Suppressor macrophage treated with lipopolysaccharide for 1 hour (primary cell): ENCODE measurements around the gene LRP1B.
"Not testable (repeated sequence)": the region's sequence is repeated elsewhere in the genome, so short reads cannot be mapped to it uniquely, and the experiment has no call there.

ENCODE experiments used
- DNase-seq, 3 donors: peaks; one replicate each; pipeline ENCODE4 v3.0.0-alpha.2; 2020 to 2022

The LRP1B gene

GRCh38 chr2:142100970-142101369 is 29.8 kb downstream of the LRP1B start:
- DNase-seq: no peak

DNA sequence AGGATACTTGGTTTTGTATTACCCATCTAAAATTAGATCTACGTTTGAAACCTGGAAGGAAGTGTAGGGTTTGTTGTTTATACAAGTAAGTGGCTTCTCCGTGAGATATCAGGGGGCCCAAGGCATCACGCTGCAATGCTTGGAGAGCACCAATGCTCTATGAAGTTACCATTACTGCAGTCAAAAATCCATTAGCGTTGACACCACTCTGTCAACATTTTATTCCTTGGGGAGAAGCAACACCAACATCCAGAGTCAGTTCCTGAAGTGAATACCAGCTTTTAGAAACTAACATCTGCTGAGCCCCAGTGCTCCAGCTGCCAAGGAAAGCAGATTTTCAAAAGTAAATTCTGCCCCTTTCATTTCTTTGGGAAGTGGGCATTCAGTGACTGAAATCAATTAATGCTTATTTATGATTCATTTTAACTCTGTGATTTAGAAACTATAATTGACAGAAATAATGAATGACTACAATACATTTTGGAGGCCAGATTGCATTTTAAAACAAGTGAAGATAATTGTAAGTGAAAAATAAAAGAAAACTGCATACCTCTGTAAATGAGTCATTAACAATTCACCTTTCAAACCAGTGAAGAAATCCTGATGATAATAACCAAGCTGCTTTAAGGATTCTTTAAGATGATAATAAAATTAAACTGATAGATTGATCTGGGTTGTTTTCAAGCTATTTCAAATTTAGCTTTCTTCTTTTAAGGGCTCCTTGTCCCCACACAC is 30.5 kb downstream of the LRP1B start:
- DNase-seq: no peak

GRCh38 chr2:142097711-142098110 is 33.1 kb downstream of the LRP1B start:
- no peak for DNase-seq

- DNase-seq: no peak
These were observed 35.2 kb downstream of the LRP1B start for GRCh38 chr2:142095647-142096046.

DNA sequence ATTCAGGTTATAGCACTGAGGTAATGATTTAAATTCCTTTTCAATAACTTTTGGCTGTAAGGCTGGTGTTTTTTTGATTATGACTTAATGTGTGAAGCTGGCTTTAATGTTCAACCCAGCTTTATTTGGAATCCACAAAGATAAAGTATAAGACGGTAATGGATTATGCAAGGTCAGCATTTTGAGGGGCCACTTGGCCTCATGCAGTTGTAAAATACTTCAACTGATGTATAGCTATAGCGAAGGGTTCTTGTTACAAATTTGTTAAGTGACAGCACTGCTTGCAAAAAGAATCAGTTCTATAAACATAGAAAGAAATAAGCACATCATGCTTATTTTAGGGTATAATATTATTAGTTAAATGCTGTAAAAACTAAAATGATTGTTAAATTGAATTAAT is 36.6 kb downstream of the LRP1B start:
- DNase-seq: no peak

GRCh38 chr2:142088058-142088568 is 42.7 kb downstream of the LRP1B start:
- DNase-seq: no peak

DNA sequence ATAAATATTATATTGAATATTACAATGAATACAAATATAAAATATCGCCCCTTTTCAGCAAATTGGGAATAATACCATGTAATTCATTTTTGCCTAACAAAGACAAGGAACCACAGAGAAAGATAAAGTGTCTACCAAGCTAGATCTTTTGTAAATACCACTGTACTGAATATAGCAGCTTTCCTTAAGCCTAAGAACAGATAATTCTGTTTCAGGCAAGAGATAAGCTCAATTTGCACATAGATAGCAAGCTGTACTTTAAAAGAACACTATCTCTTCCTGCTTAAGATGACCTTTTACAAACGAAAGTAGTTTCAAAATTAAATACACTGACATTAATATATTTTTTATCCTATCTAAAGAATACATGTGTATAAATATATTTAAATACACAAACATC is 43.2 kb downstream of the LRP1B start:
- DNase-seq: not testable (repeated sequence)

GRCh38 chr2:142082368-142082767 is 48.4 kb downstream of the LRP1B start:
- DNase-seq: no peak

DNA sequence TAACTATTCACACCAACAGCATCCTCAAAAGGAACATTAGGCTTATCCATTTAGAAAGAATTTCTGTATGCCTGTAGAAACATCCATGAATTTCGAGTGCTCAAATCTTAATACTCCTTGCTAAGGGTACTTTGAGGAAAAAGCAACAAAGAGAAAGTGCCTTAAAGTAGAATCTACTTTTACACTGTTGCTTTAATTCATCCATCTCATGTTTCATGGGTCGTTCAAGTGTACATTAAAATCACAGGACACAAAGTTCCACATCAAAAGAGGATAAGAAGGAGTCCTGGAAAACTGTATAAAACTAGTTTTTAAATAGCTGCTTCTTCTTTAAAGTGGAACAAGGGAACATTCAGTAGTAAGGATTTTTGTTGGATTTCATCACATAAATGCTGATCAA is 54.5 kb downstream of the LRP1B start:
- DNase-seq: no peak

GRCh38 chr2:142075826-142076225 is 55.0 kb downstream of the LRP1B start:
- DNase-seq: no peak

- no peak for DNase-seq
These were observed 61.4 kb downstream of the LRP1B start for GRCh38 chr2:142069251-142069888.

DNA sequence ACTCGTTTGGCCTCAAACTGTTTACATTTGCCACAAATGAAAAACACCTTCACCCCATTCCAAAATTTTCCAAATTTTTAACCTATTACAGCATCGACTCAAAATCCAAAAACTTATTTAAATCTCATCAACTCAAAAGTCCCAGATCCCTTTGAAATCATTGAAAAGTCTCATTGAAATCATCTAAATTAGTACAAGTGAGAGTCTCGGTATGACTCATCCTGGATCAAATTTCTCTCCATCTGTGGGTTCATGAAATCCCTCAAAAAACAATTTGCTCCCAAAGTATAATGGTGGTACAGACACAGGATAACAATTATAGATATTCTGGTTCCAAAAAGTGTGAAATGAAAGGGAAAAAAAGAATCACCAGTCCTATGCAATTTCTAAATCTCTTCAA is 65.1 kb downstream of the LRP1B start:
- DNase-seq: no peak

DNA sequence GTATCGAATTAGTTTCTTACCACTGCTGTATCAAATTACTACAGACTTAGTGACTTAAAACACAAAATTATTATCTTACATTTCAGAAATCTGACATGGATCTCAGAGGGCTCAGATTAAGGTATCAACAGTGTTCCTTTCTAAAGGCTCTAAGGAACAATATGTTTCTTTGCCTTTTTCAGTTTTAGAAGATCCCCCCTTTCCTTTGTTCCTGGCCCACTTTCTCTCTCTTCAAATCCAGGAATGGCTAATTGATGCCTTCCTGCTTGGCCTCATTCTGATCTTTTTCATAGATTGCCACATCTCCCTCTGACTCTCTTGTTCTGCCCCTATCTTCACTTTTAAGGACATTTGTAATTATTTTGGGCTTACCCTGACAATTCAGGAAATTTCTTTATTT is 65.7 kb downstream of the LRP1B start:
- no peak for DNase-seq

- DNase-seq: no peak
These were observed 69.1 kb downstream of the LRP1B start for GRCh38 chr2:142061733-142062132.

GRCh38 chr2:142058149-142058548 is 72.7 kb downstream of the LRP1B start:
- no peak for DNase-seq

GRCh38 chr2:142056784-142057183 is 74.0 kb downstream of the LRP1B start:
- DNase-seq: no peak

DNA sequence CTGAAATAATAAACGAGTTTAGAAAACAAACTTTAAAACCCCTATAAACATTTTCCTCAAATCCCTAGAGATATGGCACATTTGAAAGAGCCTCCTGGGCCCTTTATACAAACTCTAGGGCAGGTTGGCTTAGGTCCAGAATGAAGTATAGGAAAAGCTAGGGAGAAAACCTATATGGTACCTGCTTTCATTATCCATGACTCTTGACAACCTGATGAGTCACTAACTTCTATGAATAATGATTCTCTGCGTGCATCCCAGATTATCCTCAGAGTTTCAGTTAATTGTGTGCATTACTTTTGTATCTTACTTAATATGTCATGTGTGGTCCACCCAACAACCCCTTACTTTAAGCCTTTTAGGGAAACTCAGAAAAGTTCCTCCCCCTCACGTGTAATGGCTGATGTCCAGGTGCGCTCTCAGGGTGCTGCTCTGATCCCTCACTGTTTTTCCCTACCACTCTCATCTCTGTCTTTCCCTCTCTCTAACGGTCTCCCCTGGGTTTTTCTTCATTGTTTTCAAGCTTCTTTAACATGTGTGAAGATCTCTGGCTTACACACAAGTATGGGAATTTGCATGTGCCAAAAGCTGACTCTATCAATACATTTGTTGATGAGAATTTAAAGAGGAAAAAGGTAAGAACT is 78.5 kb downstream of the LRP1B start:
- no peak for DNase-seq

DNA sequence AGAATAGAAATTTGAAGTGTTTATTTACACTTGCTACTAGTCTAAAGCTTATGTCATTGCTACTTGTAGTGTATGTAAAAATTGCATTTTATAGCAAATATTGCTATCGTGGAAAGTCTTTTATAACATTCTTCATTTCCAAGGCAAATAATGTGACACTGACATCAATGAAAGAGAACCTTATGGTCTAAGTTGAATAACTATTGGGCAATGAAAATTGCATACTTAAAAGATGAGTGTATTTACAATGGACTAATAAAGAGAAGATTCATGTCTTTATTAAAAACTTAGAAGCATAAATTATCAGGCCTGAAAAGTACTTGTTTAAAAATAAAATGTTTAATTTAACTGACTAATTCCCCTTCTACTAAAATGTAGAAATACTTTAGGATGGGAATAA is 82.2 kb downstream of the LRP1B start:
- no peak for DNase-seq

GRCh38 chr2:142045641-142046040 is 85.2 kb downstream of the LRP1B start:
- DNase-seq: no peak

DNA sequence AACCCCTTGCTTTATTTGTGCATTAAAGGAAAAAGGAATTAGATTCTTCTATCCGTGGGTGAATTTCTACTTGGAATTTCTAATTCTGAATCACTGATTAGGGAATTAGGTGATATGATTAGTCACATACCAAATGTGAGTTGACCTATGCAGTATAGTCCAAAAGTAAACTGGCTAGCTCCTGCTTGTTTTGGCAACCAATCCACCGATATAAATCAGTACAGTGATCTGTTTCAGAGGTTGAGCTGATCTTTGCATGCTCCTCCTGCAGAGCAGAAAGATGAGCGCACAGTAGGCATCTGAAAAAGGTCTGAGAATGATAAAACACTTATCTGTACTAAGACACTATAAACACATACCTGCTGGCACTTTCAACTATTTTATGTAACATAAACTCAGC is 86.6 kb downstream of the LRP1B start:
- no peak for DNase-seq

- no peak for DNase-seq
These were observed 88.1 kb downstream of the LRP1B start for GRCh38 chr2:142042536-142043199.

- DNase-seq: no peak
These were observed 88.8 kb downstream of the LRP1B start for GRCh38 chr2:142041996-142042395.

- no peak for DNase-seq
These were observed 89.7 kb downstream of the LRP1B start for GRCh38 chr2:142041105-142041504.

DNA sequence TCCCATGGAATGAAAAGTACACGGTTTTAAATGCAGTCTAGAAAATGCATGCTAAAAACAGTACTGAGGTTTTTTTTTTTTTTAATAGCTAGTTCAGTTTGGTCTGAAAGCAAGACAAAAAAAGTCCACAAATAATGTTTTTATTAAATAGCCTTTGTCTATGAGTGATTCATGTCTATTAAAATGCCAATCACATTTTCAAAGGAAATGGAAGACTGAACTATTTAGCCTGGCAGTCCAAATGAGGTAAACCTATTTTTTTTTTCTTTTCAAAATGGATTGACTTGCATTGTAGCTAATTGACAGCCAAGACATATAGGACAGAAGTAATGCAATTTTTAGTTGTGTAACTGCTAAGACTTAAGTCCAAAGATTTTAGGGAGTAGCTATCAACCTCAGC is 90.3 kb downstream of the LRP1B start:
- DNase-seq: no peak
